ENCODE results near the gene WDR75.

Gene WDR75

DNA sequence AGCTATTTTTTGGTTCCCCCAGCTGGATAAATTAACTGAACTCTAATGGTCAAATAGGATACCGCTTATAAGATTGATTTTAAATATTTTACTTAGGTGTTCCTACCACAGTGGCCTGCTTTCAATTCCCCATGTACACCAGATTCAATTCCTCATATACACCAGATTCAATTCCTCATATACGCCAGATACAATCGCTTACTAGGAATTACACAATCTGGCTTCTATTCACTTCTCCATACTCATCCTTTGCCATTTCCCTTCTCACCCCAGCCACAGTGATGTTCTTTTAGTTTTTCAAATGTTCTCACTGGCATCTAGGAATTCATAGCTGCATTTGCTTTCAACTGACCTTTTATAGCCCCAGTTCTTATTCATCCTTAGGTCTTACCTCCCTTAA lies 72.8 kb downstream of the WDR75 start:
- no peak overlapping the region for H3K27ac ChIP-seq (ENCODE audit: low read depth, low read length)
- H3K4me1 ChIP-seq (ENCODE audit: control insufficient read depth, insufficient read depth, low read length) = no peaks in the 10 kb centered on the region
- H3K9ac ChIP-seq (ENCODE audit: low read depth, low read length) = no peak overlapping the region
- H3K9me3 ChIP-seq (ENCODE audit: control insufficient read depth, insufficient read depth, low read length) = no peaks in the 10 kb centered on the region
- no peaks in the 10 kb centered on the region for H3K27me3 ChIP-seq (ENCODE audit: control insufficient read depth, insufficient read depth, low read length)
- H3K36me3 ChIP-seq (ENCODE audit: control insufficient read depth, insufficient read depth, low read length) = no peaks in the 10 kb centered on the region
- H3K4me3 ChIP-seq (ENCODE audit: low read depth, low read length) = no peak overlapping the region

GRCh38 chr2:189515264-189515663 lies 74.0 kb downstream of the WDR75 start:
- H3K4me3 ChIP-seq (ENCODE audit: low read depth, low read length) = no peak overlapping the region
- no peak overlapping the region for H3K27ac ChIP-seq (ENCODE audit: low read depth, low read length)
- no peaks in the 10 kb centered on the region for H3K9me3 ChIP-seq (ENCODE audit: control insufficient read depth, insufficient read depth, low read length)
- H3K36me3 ChIP-seq (ENCODE audit: control insufficient read depth, insufficient read depth, low read length) = no peaks in the 10 kb centered on the region
- no peaks in the 10 kb centered on the region for H3K4me1 ChIP-seq (ENCODE audit: control insufficient read depth, insufficient read depth, low read length)
- no peak overlapping the region for H3K9ac ChIP-seq (ENCODE audit: low read depth, low read length)
- H3K27me3 ChIP-seq (ENCODE audit: control insufficient read depth, insufficient read depth, low read length) = no peaks in the 10 kb centered on the region

DNA sequence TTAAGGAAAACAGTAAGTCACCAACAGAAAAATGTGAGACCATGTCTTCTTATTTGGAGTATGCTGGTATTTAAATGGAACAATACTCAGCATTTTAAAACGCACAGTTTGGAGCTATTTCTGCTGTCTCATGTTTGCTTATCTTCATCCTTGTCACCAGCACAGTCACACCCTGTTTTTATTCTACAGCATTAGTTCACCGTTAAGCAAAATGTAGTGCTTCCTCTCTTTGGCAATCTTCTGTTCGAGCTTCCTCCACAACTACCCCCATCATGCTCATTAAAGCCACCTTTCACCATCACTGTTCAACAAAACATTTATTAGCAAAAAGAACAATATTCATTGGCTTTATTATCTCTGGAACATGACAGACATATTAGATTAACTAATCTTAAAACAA lies 75.3 kb downstream of the WDR75 start:
- Histone ChIP-seq H3K9ac (ENCODE audit: low read depth, low read length) (no peak overlapping the region), H3K36me3 (ENCODE audit: control insufficient read depth, insufficient read depth, low read length) (no peaks in the 10 kb centered on the region), H3K27ac (ENCODE audit: low read depth, low read length) (no peak overlapping the region), H3K9me3 (ENCODE audit: control insufficient read depth, insufficient read depth, low read length) (no peaks in the 10 kb centered on the region), H3K4me3 (ENCODE audit: low read depth, low read length) (no peak overlapping the region), H3K4me1 (ENCODE audit: control insufficient read depth, insufficient read depth, low read length) (no peaks in the 10 kb centered on the region), H3K27me3 (ENCODE audit: control insufficient read depth, insufficient read depth, low read length) (no peaks in the 10 kb centered on the region)

DNA sequence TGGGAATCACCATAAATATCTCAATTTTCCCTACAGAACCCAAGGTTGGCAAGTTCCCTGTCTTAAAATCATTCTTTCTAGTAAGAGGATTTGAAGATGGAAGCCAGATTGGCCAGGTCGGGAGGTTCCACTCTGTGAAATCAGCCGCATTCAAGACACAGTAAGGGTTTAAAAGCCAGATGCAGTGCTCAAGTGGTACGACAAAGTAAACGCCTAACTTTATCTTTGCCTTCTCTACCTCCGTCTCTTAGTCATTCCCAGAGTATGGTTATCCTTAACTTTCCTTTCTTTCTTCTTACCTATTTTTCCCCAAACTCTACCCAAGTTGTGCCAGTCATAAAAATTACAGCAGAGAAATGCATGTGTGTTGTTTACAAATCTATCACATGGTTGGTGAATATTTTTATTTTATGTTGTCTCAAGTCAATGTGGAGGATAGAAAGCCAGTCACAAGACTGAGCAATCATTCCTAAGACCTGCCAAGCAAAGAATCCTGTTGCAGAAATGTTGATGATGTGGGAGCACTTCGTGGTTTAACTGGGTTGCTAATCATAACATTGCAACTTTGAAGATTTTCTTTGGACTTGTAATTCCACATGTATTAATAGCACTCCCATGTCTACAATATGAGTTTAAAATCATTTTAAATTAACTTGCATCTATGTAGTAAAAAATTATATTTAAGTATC lies 76.7 kb downstream of the WDR75 start:
- Histone ChIP-seq H3K4me3 (ENCODE audit: low read depth, low read length) (no peak overlapping the region), H3K9ac (ENCODE audit: low read depth, low read length) (no peak overlapping the region), H3K27ac (ENCODE audit: low read depth, low read length) (no peak overlapping the region), H3K36me3 (ENCODE audit: control insufficient read depth, insufficient read depth, low read length) (no peaks in the 10 kb centered on the region), H3K9me3 (ENCODE audit: control insufficient read depth, insufficient read depth, low read length) (no peaks in the 10 kb centered on the region), H3K4me1 (ENCODE audit: control insufficient read depth, insufficient read depth, low read length) (no peaks in the 10 kb centered on the region), H3K27me3 (ENCODE audit: control insufficient read depth, insufficient read depth, low read length) (no peaks in the 10 kb centered on the region)

GRCh38 chr2:189519631-189520387 lies 78.5 kb downstream of the WDR75 start:
- Histone ChIP-seq H3K27ac (ENCODE audit: low read depth, low read length) (no peak overlapping the region), H3K9me3 (ENCODE audit: control insufficient read depth, insufficient read depth, low read length) (no peaks in the 10 kb centered on the region), H3K27me3 (ENCODE audit: control insufficient read depth, insufficient read depth, low read length) (no peaks in the 10 kb centered on the region), H3K36me3 (ENCODE audit: control insufficient read depth, insufficient read depth, low read length) (no peaks in the 10 kb centered on the region), H3K4me1 (ENCODE audit: control insufficient read depth, insufficient read depth, low read length) (no peaks in the 10 kb centered on the region), H3K9ac (ENCODE audit: low read depth, low read length) (no peak overlapping the region), H3K4me3 (ENCODE audit: low read depth, low read length) (no peak overlapping the region)

- H3K27ac ChIP-seq (ENCODE audit: low read depth, low read length) = no peak overlapping the region
- H3K9me3 ChIP-seq (ENCODE audit: control insufficient read depth, insufficient read depth, low read length) = no peaks in the 10 kb centered on the region
- no peak overlapping the region for H3K4me3 ChIP-seq (ENCODE audit: low read depth, low read length)
- no peaks in the 10 kb centered on the region for H3K36me3 ChIP-seq (ENCODE audit: control insufficient read depth, insufficient read depth, low read length)
- no peaks in the 10 kb centered on the region for H3K27me3 ChIP-seq (ENCODE audit: control insufficient read depth, insufficient read depth, low read length)
- no peaks in the 10 kb centered on the region for H3K4me1 ChIP-seq (ENCODE audit: control insufficient read depth, insufficient read depth, low read length)
- H3K9ac ChIP-seq (ENCODE audit: low read depth, low read length) = no peak overlapping the region
Observed at GRCh38 chr2:189521699-189522434, 80.6 kb downstream of the WDR75 start.

GRCh38 chr2:189522435-189523151 lies 81.3 kb downstream of the WDR75 start:
- H3K9ac ChIP-seq (ENCODE audit: low read depth, low read length) = no peak overlapping the region
- H3K9me3 ChIP-seq (ENCODE audit: control insufficient read depth, insufficient read depth, low read length) = no peaks in the 10 kb centered on the region
- H3K4me3 ChIP-seq (ENCODE audit: low read depth, low read length) = no peak overlapping the region
- H3K27me3 ChIP-seq (ENCODE audit: control insufficient read depth, insufficient read depth, low read length) = no peaks in the 10 kb centered on the region
- no peak overlapping the region for H3K27ac ChIP-seq (ENCODE audit: low read depth, low read length)
- H3K4me1 ChIP-seq (ENCODE audit: control insufficient read depth, insufficient read depth, low read length) = no peaks in the 10 kb centered on the region
- no peaks in the 10 kb centered on the region for H3K36me3 ChIP-seq (ENCODE audit: control insufficient read depth, insufficient read depth, low read length)

DNA sequence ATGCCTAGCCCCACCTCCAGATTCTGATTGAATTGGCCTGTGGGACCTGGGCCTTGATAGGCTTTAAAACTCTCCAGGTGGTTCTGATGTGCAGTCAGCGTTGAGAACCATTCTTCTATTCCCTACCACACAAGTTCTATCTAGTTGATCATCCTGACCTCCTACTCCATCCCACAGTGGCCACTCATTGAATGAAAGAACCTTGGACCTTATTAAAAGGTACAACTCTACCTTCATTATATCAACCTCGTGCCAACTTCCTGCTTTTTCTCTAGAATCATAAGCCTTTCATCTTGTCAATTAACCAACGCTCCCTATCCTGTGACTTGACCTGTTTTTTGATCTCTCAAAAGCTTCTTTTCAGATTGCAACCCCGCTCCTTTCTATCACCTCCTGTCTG lies 83.5 kb downstream of the WDR75 start:
- H3K4me3 ChIP-seq (ENCODE audit: low read depth, low read length) = no peak overlapping the region
- no peaks in the 10 kb centered on the region for H3K36me3 ChIP-seq (ENCODE audit: control insufficient read depth, insufficient read depth, low read length)
- H3K9ac ChIP-seq (ENCODE audit: low read depth, low read length) = no peak overlapping the region
- H3K27me3 ChIP-seq (ENCODE audit: control insufficient read depth, insufficient read depth, low read length) = no peaks in the 10 kb centered on the region
- no peaks in the 10 kb centered on the region for H3K9me3 ChIP-seq (ENCODE audit: control insufficient read depth, insufficient read depth, low read length)
- no peaks in the 10 kb centered on the region for H3K4me1 ChIP-seq (ENCODE audit: control insufficient read depth, insufficient read depth, low read length)
- no peak overlapping the region for H3K27ac ChIP-seq (ENCODE audit: low read depth, low read length)
